NCI-H2029 (cell line): ENCODE data around the gene FOXJ1.

Experiments used
- DNase-seq: peaks from one replicate; lab custom pipeline; 2025; lab: John Stamatoyannopoulos, UW

Gene FOXJ1

DNA sequence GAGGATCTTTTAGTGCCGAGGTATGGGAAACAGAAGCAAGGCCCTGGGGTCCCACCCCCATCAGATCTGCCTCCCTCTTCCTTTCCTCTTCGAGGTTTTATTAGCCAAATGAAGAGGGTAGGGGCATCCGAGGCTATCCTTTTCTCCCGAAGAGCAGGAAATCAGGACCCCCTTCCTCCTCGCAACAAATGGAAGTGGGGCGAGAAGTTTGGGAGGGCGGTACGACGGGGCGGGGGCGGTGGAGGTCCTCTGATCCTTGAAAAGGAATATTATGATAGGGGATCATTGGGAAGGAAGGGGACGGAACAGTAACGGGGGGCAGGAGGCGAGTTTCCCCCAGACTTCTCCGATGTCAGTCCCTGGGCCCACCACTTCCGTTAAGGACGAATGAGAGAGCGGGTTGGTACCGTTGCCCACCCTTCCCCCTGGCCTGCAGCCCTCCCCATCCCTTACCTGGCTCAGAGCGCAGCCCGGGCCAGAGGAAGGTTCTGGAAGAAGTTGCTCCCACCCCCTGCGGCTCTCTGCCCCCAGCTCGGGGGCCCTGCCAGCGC lies 309 bp downstream of the FOXJ1 start:
- DNase-seq, result no peak

GRCh38 chr17:76139801-76140660 lies 1.0 kb downstream of the FOXJ1 start:
- no peak for DNase-seq

- no peak for DNase-seq
Observed at GRCh38 chr17:76138896-76139752, 1.9 kb downstream of the FOXJ1 start.

DNA sequence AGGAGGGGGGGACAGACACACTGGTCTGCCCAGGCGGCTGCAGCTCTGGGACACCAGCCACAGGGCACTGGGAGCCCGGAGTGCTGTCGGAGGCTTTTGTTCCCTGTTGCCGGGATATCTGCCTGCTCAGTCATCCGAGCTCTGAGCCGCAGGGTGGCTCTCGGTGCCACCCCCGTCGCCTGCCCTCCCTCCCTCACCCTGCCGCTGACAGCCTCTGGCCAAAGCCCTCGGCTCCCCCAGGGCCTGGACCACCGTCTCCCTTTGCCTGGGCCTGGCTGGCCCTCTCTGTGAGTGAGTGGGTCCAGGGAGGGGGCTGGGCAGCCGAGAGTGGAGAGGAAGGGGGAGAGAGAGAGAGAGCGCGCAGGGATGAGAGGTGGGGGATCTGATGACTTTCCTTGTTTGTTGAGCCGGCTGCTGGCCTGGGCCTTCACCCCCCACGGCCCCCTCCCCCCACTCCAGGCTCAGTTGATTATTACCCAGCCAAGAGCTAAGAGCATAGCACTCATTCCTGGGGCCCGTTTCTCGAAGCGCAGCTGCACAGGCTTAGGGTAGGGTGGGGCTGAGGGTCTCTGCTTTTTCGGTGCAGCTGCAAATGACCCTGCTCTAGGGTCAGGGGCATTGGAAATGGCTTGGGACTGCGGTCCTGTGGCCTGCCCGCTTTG lies 2.7 kb downstream of the FOXJ1 start:
- DNase-seq, result no peak

GRCh38 chr17:76137351-76138233 lies 3.5 kb downstream of the FOXJ1 start:
- DNase-seq, result no peak

DNA sequence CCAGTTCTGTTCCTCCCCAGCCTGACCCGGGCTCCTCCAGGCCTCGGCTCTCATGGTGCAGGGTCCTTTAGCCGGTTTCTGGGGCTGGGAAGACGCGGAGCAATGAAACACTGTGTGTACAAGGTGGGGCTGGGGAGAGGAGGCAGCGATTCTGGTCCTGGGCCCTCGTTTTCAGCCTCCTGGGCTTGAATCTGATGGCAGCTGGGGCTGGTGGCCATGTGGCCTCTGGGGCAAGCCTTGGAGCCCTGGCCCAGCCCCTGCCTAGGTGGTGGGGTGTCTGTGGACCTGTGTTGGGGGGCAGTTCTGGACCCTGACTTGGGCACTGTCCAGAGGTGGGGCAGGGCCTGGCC lies 4.1 kb downstream of the FOXJ1 start:
- DNase-seq, result no peak

DNA sequence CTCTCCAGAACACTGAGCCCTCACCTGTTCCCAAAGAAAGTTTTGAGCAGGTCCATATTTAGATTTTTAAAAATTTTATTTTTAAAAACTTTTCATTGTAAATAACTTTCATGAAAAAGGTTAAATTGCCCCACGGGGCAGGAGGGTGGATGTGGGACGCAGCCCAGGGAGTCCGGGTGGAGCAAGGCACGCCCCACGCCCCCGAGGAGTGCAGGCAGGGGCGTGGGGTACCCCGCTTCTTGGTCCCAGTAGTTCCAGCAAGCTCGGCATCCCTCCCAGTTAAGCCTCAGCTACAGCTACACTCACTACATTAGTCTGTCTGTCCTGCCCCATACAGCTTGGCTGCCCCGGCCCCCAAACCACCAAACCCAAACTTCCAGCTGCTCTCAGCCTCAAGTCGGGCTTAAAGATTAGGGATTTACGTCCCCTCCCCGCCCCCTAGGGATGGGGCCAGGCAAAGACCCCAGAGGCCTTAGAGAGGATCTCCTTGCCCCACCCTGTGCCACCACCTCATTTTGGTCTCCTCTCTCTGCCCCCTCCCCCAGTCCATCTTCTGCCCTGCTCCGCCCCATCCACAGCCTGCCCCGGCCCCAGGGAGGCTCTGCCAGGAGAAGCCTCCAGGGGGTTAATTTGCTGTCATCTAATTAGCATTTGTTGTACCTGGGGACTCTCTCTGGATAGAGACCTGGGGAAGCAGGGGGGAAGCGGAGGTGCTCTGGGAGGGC lies 4.6 kb downstream of the FOXJ1 start:
- no peak for DNase-seq

DNA sequence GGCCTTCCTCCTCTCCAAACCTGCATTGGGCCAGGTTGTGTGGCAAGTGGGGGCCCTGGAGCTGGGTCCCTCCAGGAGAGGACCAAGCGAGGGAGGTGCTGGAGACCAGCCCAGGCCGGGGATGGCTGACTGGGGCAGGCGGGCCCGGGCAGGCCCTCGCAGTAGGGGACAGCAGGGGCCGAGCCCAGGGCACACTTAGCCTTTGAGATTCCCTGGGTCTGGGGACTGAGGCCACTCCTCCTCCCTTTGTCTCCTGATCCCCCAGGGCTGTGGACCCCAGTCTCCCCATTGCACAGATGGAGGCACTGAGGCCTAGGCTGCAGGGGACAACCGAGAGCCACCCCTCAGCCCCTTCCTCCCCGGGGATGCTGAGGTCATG lies 5.2 kb downstream of the FOXJ1 start:
- DNase-seq, result no peak

DNA sequence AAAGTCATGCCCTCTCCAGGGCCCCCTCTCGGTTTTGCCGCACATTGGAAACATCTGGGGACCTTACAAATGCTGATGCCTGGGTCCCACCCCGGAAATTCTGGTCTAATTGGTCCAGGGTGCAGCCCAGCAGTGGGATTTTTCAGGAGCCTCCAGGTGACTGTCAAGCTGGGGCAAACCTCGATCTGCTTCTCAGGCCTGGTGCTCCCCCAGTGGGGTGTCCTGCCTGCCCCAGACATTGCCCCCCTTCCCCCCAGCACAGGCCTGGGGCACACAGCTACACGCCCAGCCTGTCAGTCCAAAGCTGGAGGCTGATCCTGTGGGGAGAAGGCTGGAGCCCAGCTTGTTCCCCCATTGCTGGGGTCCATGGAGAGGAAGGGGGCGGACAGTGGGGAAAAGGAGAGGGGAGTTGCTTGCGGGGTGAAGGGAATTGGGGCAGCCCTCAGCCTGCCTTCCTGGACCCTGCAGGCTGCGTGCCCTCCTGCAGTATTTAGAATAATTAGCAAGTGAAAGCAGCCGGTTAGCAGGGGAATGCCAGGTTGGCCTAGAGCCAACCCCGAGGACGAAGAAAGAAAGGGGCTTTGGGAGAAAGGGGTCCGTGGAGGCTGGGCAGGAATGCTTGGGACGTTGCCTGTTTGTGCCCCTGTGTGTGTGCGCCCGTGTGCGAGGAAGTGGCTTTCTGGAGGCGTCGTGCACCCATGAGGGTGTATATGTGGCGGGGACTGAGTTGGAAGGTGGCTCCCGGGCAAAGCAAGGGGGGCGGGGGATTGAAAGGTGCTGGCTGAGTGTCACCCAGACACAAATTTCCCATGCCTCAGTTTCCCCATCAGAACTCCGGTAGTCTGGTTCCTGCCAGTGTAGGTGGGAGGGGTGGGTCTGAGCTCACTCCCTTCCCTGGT lies 5.9 kb downstream of the FOXJ1 start:
- no peak for DNase-seq

DNA sequence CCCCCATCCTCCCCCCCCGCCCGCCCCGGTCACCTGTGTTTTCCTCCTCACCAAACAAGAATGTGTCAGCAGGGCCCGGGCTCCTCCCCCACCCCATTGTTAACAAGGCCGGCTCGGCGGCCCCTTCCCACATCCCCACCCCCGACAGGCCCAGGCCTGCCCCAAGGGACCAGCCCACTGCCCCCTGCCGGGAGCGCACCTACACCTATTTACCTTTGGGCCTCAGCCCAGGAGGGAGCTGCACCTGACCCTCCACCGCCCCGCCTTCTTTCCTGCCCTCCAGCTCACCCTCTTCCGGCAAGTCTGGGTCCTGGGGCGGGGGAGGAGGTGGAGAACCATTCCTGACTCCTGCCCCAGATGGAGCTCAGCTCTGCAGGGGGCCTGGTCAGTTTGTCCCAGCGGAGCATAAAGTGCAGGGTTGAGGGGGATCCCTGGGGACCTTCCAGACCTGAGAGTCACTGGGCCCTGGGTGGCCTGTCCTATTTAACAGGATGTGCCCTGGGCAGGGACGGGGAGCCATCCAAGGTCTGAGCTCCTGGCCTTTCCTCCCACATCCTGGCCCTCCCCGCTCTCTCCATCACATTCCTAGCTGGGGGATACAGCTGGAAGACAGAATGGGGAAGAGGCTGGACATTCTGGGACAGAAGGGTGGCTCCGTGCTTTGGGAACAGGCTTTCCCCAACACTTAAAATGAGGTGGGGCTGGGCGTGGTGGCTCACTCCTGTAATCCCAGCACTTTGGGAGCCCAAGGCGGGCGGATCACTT lies 8.3 kb downstream of the FOXJ1 start:
- peak; percentile 75 for DNase-seq

DNA sequence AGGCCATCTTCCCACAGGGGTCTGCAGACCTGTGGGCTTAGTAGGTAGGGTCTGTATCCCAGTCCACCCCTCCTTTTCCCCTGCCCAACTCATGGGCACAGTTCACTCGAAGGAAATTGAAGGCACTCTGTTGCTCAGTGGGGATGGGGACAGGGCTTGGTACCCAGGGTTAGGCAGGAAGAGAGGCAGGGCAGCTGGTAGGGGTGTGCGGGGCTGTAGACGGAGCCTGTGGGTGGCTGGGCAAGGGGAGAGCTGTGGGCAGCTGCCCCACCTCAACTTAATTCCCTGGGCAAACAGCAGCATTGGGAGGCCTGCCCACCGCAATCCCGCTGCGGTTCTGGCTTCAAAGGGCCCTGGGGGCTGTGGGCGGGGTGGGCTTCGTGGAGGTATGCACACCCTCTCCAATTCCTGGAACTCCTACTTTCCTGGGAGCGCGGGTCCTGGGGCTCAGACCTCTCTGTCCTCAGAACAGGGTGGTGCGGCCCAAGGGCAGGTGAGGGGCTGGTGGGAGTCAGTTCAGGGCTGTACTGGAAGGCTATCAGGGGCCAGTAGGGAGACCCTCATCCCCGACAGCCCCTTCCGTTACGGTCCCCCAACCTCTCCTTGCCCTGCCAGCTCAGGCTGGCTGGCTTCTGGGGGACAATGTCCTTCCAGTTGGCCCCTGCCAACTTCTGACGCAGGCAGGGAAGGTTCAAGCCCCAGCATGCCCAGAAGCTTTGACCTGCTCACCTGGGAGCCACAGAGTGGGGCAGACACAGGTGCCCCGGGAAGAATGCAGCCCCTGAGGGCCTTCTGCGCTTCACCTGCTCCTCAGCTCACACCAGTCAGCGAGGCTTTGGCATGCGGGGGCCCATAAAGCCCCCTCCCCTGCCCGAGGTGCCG lies 9.1 kb downstream of the FOXJ1 start:
- DNase-seq, result no peak

GRCh38 chr17:76131051-76131691 lies 9.9 kb downstream of the FOXJ1 start:
- DNase-seq, result no peak

- no peak for DNase-seq
Observed at GRCh38 chr17:76130473-76130872, 10.6 kb downstream of the FOXJ1 start.

GRCh38 chr17:76125922-76126321 lies 15.1 kb downstream of the FOXJ1 start:
- no peak for DNase-seq

DNA sequence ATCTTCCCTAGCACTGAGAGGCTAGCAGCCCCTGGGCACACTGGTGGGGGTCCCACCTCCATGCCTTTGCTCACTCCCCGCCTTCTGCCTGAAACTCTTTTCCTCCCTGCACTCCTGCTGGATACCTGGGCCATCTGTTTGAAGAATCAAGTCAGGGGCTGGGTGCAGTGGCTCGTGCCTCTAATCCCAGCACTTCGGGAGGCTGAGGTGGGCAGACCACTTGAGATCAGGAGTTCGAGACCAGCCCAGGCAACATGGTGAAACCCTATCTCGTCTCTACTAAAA lies 15.7 kb downstream of the FOXJ1 start:
- no peak for DNase-seq

GRCh38 chr17:76124582-76125390 lies 16.3 kb downstream of the FOXJ1 start:
- DNase-seq, result no peak
